Testis (tissue), 3 donors: ENCODE measurements around the gene SPZ1. TPM values are rescaled to one million over a fixed set of nuclear protein-coding genes. Genes with fewer than 3 reads are reported as not detected.
"Not testable (repeated sequence)": the region's sequence is repeated elsewhere in the genome, so short reads cannot be mapped to it uniquely, and the experiment has no call there.

Source experiments
- DNase-seq: peaks from one replicate; pipeline ENCODE4 v3.0.0-alpha.2; 2019
- H3K27ac ChIP-seq, 2 donors: fragments of 200-600 bp; sonication (generic); one replicate each; pipeline ENCODE4 v1.5.1; 2019
- H3K27me3 ChIP-seq: fragments of 200-600 bp; sonication (generic); one replicate; pipeline ENCODE4 v1.5.1; 2019
- H3K36me3 ChIP-seq: fragments of 200-600 bp; sonication (generic); one replicate; pipeline ENCODE4 v1.5.1; 2017; ENCODE audit warnings: low read depth; ENCODE audit errors: missing control alignments
- H3K4me1 ChIP-seq: fragments of 200-600 bp; sonication (generic); one replicate; pipeline ENCODE4 v1.5.1; 2019
- H3K4me3 ChIP-seq, 2 donors: fragments of 200-600 bp; sonication (generic); one replicate each; pipeline ENCODE4 v1.5.1; 2017 to 2019
- H3K9me3 ChIP-seq: fragments of 200-600 bp; sonication (generic); one replicate; pipeline ENCODE4 v1.5.1; 2017
- CTCF ChIP-seq, 3 experiments: fragments of 450-650 bp in 2 of 3; fragments of 200-600 bp in 1 of 3; sonication (generic) in 1 of 3; IDR thresholded peaks; one replicate each; pipeline ENCODE4 v1.5.1; 2016 to 2019; ENCODE audit warnings: antibody characterized with exemption in 3 of 3, mild to moderate bottlenecking in 2 of 3, moderate library complexity in 1 of 3
- POLR2A ChIP-seq: fragments of 450-650 bp; IDR thresholded peaks from one replicate; pipeline ENCODE4 v1.6.1; 2017; ENCODE audit warnings: antibody characterized with exemption, mild to moderate bottlenecking, moderate library complexity
- WGBS, 2 donors: methylation state at CpG; one replicate each; pipeline ENCODE4 v1.1.5; 2018; 5-methylcytosine and 5-hydroxymethylcytosine counted together
- intact Hi-C: fragments of 100-400 bp; cut with DNase I; formaldehyde crosslinking; loops from one replicate; pipeline ENCODE4 v1.15.1; 2023; ENCODE audit warnings: low total_unique reads
- polyA plus RNA-seq: library from polyadenylated mRNA; stranded (reverse); fragments of 350-450 nt; fragmentation: Illumina TruSeq; extraction: RNeasy Lipid Tissue Mini Kit (QIAGEN cat#74804); gene quantifications from one replicate; pipeline ENCODE4 v1.2.3, GENCODE V29; 2014; ENCODE audit warnings: low read depth, low replicate concordance; ENCODE audit not compliant: insufficient read depth
- total RNA-seq, 2 donors: library from RNA; depleted of rRNA; stranded (reverse); fragments of >200 nt; gene quantifications; one replicate each; pipeline ENCODE4 v1.2.3, GENCODE V29; 2016

SPZ1 gene
- total and polyA plus RNA-seq, 3 donors from 2014 or later: 4.2 to 23.4 (median 7.7) TPM

GRCh38 chr5:80291761-80292160 is 28.0 kb upstream of the SPZ1 start:
- intact Hi-C loops: no loop called here
- H3K27ac ChIP-seq: no peak overlapping the region
- no peaks in the 10 kb centered on the region for H3K27me3 ChIP-seq
- TF ChIP-seq CTCF (IDR thresholded peaks at IDR 0.05) (no peak), POLR2A (no peak)
- no peaks in the 10 kb centered on the region for H3K9me3 ChIP-seq
- H3K4me3 ChIP-seq: no peak overlapping the region
- DNase-seq: no peak
- no peaks in the 10 kb centered on the region for H3K4me1 ChIP-seq
- H3K36me3 ChIP-seq: no peaks in the 10 kb centered on the region
- 89 to 94% methylated on average over 8 of the region's 8 CpGs for WGBS, 2 donors

- Histone ChIP-seq H3K36me3 (no peaks in the 10 kb centered on the region), H3K27ac (peak overlapping the region in 1 of 2 donors; percentile 41), H3K27me3 (no peaks in the 10 kb centered on the region), H3K4me3 (no peak overlapping the region), H3K9me3 (no peaks in the 10 kb centered on the region), H3K4me1 (no peaks in the 10 kb centered on the region)
- 47 to 69% methylated on average over 6 of the region's 6 CpGs for WGBS, 2 donors
- intact Hi-C loops: no loop called here
- no peak for DNase-seq
- no peak for TF ChIP-seq CTCF (IDR thresholded peaks at IDR 0.05)
- no peak for TF ChIP-seq POLR2A
Observed at GRCh38 chr5:80296121-80296520, 23.7 kb upstream of the SPZ1 start.

- H3K36me3 ChIP-seq: no peaks in the 10 kb centered on the region
- intact Hi-C loops: no loop called here
- no peak overlapping the region for H3K27ac ChIP-seq
- no peak overlapping the region for H3K4me3 ChIP-seq
- 93 to 98% methylated on average over 7 to 8 of the region's 8 CpGs for WGBS, 2 donors
- H3K27me3 ChIP-seq: no peaks in the 10 kb centered on the region
- H3K4me1 ChIP-seq: no peaks in the 10 kb centered on the region
- TF ChIP-seq POLR2A (no peak), CTCF (IDR thresholded peaks at IDR 0.05) (no peak)
- H3K9me3 ChIP-seq: no peaks in the 10 kb centered on the region
- DNase-seq: no peak
Observed at GRCh38 chr5:80299601-80300000, 20.2 kb upstream of the SPZ1 start.

GRCh38 chr5:80300125-80300524 is 19.7 kb upstream of the SPZ1 start:
- intact Hi-C loops: no loop called here
- 46 to 69% methylated on average over 4 to 8 of the region's 8 CpGs for WGBS, 2 donors
- H3K27ac ChIP-seq: no peak overlapping the region
- H3K36me3 ChIP-seq: no peaks in the 10 kb centered on the region
- no peak overlapping the region for H3K4me3 ChIP-seq
- TF ChIP-seq CTCF (IDR thresholded peaks at IDR 0.05): no peak
- TF ChIP-seq POLR2A: no peak
- H3K27me3 ChIP-seq: no peaks in the 10 kb centered on the region
- H3K4me1 ChIP-seq: no peaks in the 10 kb centered on the region
- no peak for DNase-seq
- H3K9me3 ChIP-seq: no peaks in the 10 kb centered on the region

- H3K9me3 ChIP-seq, intact Hi-C loops, H3K27me3 ChIP-seq, H3K4me3 ChIP-seq, H3K27ac ChIP-seq, DNase-seq, H3K4me1 ChIP-seq, H3K36me3 ChIP-seq: not testable (repeated sequence)
- 68 to 84% methylated on average over 10 to 22 of the region's 27 CpGs for WGBS, 2 donors
Observed at GRCh38 chr5:80300796-80301195, 19.0 kb upstream of the SPZ1 start.

- DNase-seq, H3K27me3 ChIP-seq, H3K4me1 ChIP-seq, H3K4me3 ChIP-seq, H3K9me3 ChIP-seq, H3K36me3 ChIP-seq, H3K27ac ChIP-seq, intact Hi-C loops: not testable (repeated sequence)
- no CpG with 5 or more reads among the region's 34 CpGs for WGBS, 2 donors
Observed at GRCh38 chr5:80301342-80301741, 18.5 kb upstream of the SPZ1 start.
